AG04450 (cell line): ENCODE measurements around the gene LMNTD2. TPM values are rescaled to one million over a fixed set of nuclear protein-coding genes. Genes with fewer than 3 reads are reported as not detected.

Experiments used
- CTCF ChIA-PET: fragments of 300-600, 350-600 bp; formaldehyde crosslinking; extraction: SDS; loops from one replicate; lab custom pipeline; 2022; ENCODE audit warnings: antibody characterized with exemption, inconsistent platforms; lab: Charles Lee
- POLR2A ChIA-PET: fragments of 350-600 bp; formaldehyde crosslinking; extraction: SDS; loops from one replicate; lab custom pipeline; 2021; ENCODE audit warnings: antibody characterized with exemption, inconsistent platforms; lab: Yijun Ruan, JAX
- DNase-seq: peaks from one replicate; pipeline ENCODE4 v3.0.0-alpha.2; 2011; ENCODE audit warnings: low read depth, low spot score
- H3K27ac ChIP-seq: one replicate; pipeline ENCODE4 v1.5.1; 2012; ENCODE audit warnings: low read depth, low read length, control low read depth
- H3K27me3 ChIP-seq: one replicate; pipeline ENCODE4 v1.6.0; 2012; ENCODE audit warnings: low read length; ENCODE audit not compliant: control insufficient read depth, insufficient read depth
- H3K4me3 ChIP-seq: 2 replicates; pipeline ENCODE4 v1.5.1; 2011; ENCODE audit warnings: mild to moderate bottlenecking, low read depth, low read length, control low read depth
- H3K9me3 ChIP-seq: 2 replicates; pipeline ENCODE4 v1.5.1; 2012; ENCODE audit warnings: low read length; ENCODE audit not compliant: control insufficient read depth, insufficient read depth
- polyA plus RNA-seq: library from polyadenylated mRNA; depleted of rRNA; stranded (reverse); fragments of >200 nt; gene quantifications from 2 replicates; pipeline ENCODE4 v1.2.3, GENCODE V29; 2011
- TF ChIP-seq, protein P1 (sequence below): IDR thresholded peaks from 2 replicates; pipeline ENCODE4 v1.5.1; 2011; ENCODE audit warnings: low read depth, low read length, control low read depth, inconsistent platforms

LMNTD2 gene
- polyA plus RNA-seq, 1 experiment: 0.32 TPM

GRCh38 chr11:601573-602245 lies 41.2 kb upstream of the LMNTD2 start:
- Histone ChIP-seq H3K27ac (no peak overlapping the region), H3K9me3 (no peaks in the 10 kb centered on the region; the same call in 1 of the 2 replicates), H3K27me3 (no peaks in the 10 kb centered on the region), H3K4me3 (no peak overlapping the region)
- POLR2A ChIA-PET: no interaction called here
- CTCF ChIA-PET: no interaction called here
- TF ChIP-seq, protein P1, sequence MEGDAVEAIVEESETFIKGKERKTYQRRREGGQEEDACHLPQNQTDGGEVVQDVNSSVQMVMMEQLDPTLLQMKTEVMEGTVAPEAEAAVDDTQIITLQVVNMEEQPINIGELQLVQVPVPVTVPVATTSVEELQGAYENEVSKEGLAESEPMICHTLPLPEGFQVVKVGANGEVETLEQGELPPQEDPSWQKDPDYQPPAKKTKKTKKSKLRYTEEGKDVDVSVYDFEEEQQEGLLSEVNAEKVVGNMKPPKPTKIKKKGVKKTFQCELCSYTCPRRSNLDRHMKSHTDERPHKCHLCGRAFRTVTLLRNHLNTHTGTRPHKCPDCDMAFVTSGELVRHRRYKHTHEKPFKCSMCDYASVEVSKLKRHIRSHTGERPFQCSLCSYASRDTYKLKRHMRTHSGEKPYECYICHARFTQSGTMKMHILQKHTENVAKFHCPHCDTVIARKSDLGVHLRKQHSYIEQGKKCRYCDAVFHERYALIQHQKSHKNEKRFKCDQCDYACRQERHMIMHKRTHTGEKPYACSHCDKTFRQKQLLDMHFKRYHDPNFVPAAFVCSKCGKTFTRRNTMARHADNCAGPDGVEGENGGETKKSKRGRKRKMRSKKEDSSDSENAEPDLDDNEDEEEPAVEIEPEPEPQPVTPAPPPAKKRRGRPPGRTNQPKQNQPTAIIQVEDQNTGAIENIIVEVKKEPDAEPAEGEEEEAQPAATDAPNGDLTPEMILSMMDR: no peak
- no peak for DNase-seq

GRCh38 chr11:598005-598680 lies 37.6 kb upstream of the LMNTD2 start:
- Histone ChIP-seq H3K27ac (no peak overlapping the region), H3K4me3 (no peak overlapping the region), H3K27me3 (no peaks in the 10 kb centered on the region), H3K9me3 (no peaks in the 10 kb centered on the region; the same call in 1 of the 2 replicates)
- ChIA-PET CTCF (no interaction called here), POLR2A (no interaction called here)
- TF ChIP-seq, protein P1: no peak
- DNase-seq: no peak

DNA sequence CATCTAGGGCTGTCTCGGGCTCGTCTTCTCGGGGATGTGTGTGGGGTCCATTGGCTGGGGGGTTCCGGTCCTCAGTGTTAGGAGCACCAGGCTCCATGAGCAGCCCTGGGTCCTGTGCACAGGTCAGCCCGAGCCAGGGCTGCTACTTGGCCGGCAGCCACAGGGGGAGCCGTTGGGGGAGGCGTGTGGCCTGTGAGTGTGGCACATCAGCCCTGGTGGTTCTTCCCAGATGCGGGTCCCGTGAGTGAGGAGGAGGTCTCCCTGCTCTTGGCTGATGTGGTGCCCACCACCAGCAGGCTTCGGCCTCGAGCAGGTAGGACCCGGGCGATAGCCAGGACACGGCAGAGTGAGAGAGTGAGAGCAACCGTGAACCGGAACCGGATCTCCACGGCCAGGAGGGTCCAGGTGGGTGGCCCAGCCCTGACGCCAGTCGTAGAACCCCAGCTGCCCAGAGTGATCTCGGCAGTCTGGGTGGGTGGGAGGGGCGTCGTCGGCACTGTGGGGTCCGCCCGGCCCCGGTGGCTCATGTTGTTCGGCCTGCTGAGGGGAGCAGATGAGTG lies 36.7 kb upstream of the LMNTD2 start:
- TF ChIP-seq, protein P1: no peak
- no peaks in the 10 kb centered on the region for H3K27me3 ChIP-seq
- H3K9me3 ChIP-seq: no peaks in the 10 kb centered on the region; the same call in 1 of the 2 replicates
- H3K27ac ChIP-seq: no peak overlapping the region
- CTCF ChIA-PET: no interaction called here
- no peak overlapping the region for H3K4me3 ChIP-seq
- DNase-seq: no peak
- POLR2A ChIA-PET: no interaction called here

DNA sequence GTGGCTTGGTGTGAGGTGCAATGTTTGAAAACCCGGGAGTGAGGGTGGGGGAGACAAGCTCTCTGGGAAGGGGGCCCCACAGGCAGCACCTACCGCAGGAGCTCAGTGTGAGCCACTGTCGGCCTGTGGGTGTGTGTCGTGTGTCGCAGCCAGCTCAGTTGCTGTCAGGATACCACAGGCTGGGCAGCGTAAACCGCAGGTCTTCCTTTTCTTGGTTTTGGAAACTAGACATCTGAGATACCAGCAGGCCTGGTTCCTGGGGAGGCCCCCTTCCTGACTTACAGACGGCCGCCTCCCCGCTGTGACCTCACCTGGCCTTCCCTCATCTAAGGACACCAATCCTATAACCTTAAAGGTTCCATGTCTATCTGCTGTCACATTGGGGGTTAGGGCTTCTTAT lies 35.8 kb upstream of the LMNTD2 start:
- DNase-seq: no peak
- CTCF ChIA-PET: no interaction called here
- TF ChIP-seq, protein P1: no peak
- Histone ChIP-seq H3K27ac (no peak overlapping the region), H3K9me3 (no peaks in the 10 kb centered on the region; the same call in 1 of the 2 replicates), H3K27me3 (no peaks in the 10 kb centered on the region), H3K4me3 (no peak overlapping the region)
- POLR2A ChIA-PET: no interaction called here

DNA sequence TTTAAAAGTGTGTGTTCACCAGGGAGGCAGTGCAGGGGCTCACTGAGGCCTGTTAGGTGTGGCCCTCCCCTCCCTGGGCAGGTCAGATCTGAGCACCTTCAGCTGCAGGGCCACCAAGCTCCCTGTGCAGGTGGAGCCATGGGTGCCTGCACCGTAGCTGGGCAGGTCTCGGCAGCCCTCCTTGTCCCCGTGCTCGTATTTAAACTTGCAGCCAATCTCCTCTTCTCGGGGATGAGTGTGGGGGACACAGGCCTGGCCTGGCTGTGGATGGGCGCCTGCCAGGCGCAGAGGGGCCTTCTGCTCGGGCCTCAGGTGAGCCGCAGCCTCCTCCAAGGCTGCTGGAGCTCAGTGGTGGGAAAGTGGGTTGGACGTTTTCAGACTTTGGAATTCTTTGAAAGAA lies 34.9 kb upstream of the LMNTD2 start:
- TF ChIP-seq, protein P1: no peak
- Histone ChIP-seq H3K4me3 (no peak overlapping the region), H3K9me3 (no peaks in the 10 kb centered on the region; the same call in 1 of the 2 replicates), H3K27ac (no peak overlapping the region), H3K27me3 (no peaks in the 10 kb centered on the region)
- POLR2A ChIA-PET: no interaction called here
- CTCF ChIA-PET: no interaction called here
- DNase-seq: no peak
